ENCODE results near the gene ABCA12. TPM values are rescaled to one million over a fixed set of nuclear protein-coding genes. Genes with fewer than 3 reads are reported as not detected.

The ABCA12 gene
- total RNA-seq, 1 donor from 2014 or later, result 8.9 TPM

- Mint-ChIP-seq H3K27ac (no peak overlapping the region), H3K4me1 (ENCODE audit: unreplicated experiment) (no peaks in the 10 kb centered on the region), H3K4me3 (no peak overlapping the region), H3K36me3 (no peaks in the 10 kb centered on the region), H3K9me3 (peaks cover 6% of the 10 kb centered on the region), H3K27me3 (no peaks in the 10 kb centered on the region)
- no peak for TF ChIP-seq CTCF (conservative IDR thresholded peaks at IDR 0.05)
- DNase-seq (ENCODE audit: extremely low spot score, unreplicated experiment), result no peak
Observed at GRCh38 chr2:214895469-214895868, 243.0 kb downstream of the ABCA12 start.

DNA sequence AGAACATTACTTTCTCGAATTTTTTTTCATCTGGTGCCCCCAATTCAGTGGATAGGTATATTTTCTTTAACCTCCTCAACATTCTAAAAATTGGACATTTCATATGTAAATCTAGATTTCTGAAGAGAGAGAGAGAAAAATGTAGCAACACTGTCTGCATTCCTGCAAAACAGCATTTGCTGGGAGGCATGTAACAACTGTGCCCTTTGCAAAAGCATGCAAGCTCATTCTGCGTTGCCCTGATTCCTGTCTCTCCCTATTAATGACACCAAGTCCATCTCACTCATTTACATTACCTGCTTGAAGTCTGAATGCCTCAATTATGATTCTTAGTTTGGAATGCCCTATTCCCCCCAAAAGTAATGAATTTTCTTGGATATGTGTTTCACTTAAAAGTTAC, 249.1 kb downstream of the ABCA12 start:
- no peak for DNase-seq (ENCODE audit: extremely low spot score, unreplicated experiment)
- no peak overlapping the region for H3K27ac Mint-ChIP-seq
- TF ChIP-seq CTCF (conservative IDR thresholded peaks at IDR 0.05), result no peak

GRCh38 chr2:214881647-214882202, 256.7 kb downstream of the ABCA12 start:
- no peak for TF ChIP-seq CTCF (conservative IDR thresholded peaks at IDR 0.05)
- Mint-ChIP-seq H3K4me3 (no peak overlapping the region), H3K36me3 (no peaks in the 10 kb centered on the region), H3K27ac (no peak overlapping the region), H3K4me1 (ENCODE audit: unreplicated experiment) (no peaks in the 10 kb centered on the region), H3K27me3 (no peaks in the 10 kb centered on the region), H3K9me3 (peaks cover 11% of the 10 kb centered on the region)
- DNase-seq (ENCODE audit: extremely low spot score, unreplicated experiment), result no peak

More for the DNA sequence above, 249.1 kb downstream of the ABCA12 start:
- Mint-ChIP-seq H3K9me3 (peaks cover 6% of the 10 kb centered on the region), H3K4me1 (ENCODE audit: unreplicated experiment) (no peaks in the 10 kb centered on the region), H3K27me3 (no peaks in the 10 kb centered on the region), H3K4me3 (no peak overlapping the region), H3K36me3 (no peaks in the 10 kb centered on the region)

Other genes with a start within 250 kb of the ABCA12 start
- 119 and 152 TPM in 2 replicates for gene ATIC, start 173.4 kb upstream of the ABCA12 start, total RNA-seq (ENCODE audit: low replicate concordance)